GM19239 (cell line): ENCODE data around the gene THRB.
"Not testable (repeated sequence)": the region's sequence is repeated elsewhere in the genome, so short reads cannot be mapped to it uniquely, and the experiment has no call there.

Experiments
- DNase-seq: peaks from one replicate; pipeline ENCODE4 v3.0.0; 2011; ENCODE audit warnings: low spot score; ENCODE audit not compliant: insufficient read length
- FAIRE-seq: peaks from 2 replicates; lab custom pipeline; 2011; peaks lifted over from hg19 to GRCh38; lab: Jason Lieb, UNC

THRB gene

DNA sequence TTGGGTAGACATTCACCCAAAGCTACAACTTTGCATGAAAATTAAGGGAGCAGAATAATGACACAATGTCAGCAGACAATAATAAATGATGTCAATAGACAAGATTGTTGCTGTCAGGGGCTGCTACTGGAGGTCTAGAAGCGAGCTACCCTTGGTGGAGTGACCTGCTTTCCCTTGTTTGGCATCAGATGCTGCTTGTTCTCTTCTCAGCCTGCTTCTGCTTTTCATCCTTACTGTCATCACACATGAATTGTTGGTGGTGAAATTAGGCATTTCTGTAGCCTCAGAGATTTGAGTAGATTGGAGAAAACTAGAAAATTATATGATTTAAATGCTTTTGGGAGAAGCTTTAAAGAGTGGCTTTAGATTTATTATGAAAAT, 355.8 kb downstream of the THRB start:
- no peak for FAIRE-seq
- no peak for DNase-seq

DNA sequence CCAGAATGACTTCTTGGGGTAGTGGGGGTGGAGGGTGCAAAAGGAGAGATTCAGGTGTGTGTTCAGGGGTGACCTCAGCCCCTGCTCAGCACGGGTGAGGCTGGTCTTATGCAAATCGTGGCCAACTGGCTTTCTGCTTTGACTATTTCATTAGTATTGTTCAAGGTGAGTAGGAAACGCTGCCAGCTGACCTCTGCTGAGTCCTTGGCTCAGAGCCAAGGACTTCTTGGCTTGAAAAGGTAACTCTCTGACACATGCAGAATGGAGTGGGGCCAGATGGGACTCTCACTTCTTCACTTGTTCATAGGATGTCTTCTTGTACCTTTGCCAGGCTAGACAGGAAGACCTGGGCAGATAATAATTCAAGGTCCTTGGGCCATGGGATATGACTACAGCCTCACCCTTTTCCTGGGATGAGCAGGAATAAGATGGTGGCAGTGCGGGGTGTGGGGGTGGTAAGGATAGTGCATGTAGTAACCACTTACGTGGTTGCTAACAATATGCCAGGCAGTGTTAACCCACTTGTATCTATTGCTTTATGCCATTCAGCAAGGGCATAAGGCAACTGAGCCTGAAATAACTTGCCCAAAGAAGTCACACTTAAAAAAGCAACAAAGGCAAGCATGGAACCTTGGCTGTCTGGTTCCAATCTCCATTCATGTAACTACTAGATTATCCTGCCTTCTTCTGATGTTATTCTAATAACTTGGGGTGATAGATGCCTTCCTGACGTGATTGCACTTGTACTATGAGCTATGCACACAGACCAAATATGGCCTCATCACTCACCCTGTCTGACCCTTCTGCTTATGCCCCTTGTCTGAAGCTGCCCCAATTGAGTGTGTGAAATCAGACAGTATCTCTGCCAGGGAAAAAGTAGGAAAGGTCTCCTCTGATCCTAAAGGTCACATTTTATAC, 356.4 kb downstream of the THRB start:
- DNase-seq = no peak
- FAIRE-seq = no peak

DNA sequence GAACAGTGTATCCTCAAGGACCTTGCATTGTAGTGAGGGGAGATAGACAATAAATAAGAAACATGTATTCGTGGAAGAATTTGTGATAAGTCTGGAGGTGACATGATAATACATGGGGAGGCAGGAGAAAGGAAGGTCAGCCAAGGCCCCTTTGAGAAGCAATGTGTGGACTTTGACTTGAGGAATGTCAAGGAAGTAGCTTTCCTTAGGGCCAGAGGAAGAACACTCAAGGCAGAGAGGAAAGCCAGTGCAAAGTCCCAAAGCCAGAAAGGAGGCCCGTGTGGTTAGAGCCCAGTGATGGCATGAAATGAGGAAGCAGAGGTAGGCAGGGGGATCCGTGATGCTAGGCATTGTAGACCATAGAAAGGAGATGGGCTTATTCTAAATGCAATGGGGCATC, 357.3 kb downstream of the THRB start:
- DNase-seq (no peak), FAIRE-seq (no peak)

DNA sequence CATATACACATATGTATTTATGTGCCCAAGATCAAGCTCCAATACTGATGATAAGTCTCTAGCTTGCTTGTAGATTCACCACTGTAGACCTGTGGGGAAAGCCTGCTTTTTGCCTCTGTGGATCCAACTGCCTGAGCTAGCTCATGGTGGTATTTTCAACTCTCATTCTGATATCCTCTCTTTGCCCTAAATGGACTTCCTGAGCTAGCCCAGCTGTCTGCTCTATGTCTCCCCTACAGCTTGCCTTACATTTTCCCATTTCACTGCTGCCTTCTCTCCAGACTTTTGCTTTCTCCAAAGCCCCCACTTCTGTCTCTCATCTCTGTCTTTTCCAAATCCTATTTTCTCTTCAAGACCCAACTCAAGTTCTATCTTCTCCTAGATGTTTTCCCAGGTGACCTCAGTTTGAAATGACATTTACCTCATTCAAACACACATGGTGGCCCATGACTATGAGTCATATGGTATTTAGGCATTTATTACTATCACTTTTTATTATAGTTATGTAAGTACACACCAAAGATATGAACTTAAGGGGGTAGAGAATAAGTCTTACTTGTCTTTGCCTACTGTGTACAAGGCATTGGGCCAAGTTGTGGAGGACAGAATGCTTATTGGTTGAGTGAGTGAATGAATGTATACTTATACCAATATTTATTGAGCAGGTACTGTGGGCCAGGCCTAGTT, 357.9 kb downstream of the THRB start:
- DNase-seq (no peak), FAIRE-seq (no peak)

DNA sequence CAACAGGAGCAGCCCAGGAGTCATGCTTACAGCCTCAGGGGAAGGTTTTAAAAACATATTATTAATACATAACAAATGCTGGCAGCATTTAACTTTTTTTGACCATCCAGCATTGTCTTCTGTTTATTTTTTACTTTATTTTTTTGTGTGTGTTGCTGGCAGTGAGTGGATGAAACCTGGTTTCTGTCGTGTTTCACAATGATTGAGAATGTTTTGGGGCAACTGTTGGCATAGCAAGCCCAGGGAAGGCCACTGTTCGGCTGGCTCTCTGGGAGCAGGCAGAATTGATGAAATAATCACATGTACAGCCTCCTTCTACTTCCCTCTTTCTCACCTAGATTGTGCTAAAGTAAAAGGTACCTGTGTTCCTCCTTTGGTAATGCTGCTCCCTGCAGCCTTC, 359.4 kb downstream of the THRB start:
- DNase-seq (no peak), FAIRE-seq (no peak)

DNA sequence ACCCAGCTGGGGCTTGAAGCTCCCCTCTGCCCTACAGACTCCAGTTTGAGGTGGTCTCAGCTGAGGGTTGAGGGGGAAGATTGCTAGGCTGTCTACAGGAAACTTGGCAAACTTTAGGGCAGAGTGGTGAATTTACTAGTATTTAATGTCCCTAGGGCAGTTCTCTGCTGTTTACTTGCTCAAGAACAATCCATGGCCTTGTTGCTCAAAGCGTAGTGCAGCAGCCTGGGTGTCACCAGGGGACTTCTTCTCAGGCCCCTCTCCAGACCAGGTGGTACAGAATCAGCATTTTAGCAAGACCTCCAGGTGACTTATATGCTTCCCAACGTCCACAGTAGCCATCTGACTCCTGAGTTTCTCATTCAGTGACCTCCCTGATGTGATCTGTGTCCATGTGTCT, 360.7 kb downstream of the THRB start:
- DNase-seq (no peak), FAIRE-seq (no peak)

DNA sequence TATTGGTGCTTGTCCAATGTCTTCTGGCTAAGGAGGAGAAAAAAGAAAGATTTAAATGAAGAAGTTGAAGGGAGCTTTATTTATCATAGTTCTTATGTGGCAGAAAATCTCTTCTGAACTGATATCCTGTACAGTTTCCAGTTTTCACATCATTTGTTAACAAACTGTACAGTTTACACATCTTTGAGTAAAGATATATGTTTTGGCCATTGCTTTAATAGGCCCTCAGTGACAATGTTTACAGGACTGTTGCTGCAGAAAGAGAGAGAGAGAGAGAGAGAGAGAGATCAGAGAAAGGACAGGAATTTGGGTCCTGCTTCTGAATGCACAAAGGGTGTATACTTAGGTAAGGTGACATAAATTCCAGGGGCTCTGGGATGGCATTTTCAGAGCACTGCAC, 361.2 kb downstream of the THRB start:
- DNase-seq = no peak
- no peak for FAIRE-seq

DNA sequence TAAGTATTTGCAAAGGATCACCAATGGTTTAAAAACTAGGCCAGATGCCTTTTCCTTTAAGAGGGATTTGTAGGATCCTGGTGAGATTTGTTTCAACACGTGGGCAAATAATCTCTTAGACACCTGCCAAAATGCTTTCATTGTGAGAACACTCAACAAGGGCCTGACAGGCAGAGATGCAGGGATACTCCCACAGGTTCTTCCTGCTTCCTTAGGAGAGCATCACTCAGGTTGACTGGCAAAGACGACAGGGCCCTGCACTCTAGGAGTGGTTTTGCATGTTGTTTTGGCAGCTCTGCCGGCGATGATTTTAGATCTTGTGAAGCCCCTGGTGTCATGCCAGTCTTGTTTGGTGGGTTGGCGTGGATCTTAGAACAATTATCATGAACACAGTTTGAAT, 365.1 kb downstream of the THRB start:
- DNase-seq (no peak), FAIRE-seq (no peak)

DNA sequence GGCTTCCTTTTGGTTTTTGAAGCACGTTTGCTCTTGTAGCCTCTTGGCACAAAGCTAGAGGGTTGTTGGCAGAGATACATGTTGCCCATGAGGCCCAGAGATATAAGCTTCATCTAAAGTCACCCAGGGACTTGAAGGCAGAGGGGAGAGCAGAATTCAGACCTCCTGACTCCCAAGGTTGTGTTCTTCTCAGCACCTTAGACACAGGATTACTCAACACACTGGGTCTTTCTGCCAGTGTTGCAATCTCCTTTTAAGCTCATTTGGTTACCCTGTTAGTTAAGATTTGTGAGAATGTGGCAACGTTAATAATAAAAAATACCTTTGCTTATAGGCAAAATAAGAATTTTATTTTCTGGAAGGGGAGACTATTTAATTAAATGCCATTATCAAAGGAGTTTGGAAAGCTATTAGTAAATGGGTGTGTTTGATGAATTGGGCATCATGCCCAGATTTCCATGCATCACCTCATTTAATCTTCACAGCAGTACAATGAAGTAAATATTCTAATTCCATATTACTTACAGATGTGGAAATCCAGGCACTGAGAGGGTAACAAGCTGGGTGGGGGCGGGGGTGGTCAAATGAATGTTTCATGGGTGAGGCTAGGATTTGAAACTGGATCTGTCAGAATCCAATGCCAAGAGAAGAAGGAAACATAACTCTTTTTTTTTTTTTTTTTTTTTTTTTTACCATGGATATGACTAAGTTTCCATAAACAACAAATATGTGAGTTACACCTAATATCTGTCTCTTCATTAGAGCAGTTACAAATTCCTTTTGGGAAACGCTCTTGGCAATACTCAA, 366.2 kb downstream of the THRB start:
- no peak for FAIRE-seq
- DNase-seq = no peak

DNA sequence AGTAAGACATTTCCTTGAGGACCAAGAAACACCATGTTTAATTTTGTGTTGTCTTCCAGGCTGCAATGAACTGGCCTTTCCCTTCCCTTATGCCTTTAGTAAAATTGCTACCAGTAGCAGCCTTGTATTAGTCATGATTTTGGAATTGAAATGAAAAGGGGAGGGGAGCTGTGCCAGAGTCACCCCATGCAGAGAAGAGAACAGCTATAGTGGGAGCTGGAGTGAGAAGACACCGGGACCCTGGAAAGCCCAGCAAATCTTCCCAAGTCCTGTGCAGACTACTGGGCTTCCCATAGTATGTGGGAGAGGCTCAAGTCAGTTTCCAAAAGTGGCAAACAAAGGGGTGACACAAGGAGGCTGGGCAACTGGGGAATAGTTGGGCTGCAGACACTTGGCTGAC, 371.1 kb downstream of the THRB start:
- FAIRE-seq = no peak
- no peak for DNase-seq

DNA sequence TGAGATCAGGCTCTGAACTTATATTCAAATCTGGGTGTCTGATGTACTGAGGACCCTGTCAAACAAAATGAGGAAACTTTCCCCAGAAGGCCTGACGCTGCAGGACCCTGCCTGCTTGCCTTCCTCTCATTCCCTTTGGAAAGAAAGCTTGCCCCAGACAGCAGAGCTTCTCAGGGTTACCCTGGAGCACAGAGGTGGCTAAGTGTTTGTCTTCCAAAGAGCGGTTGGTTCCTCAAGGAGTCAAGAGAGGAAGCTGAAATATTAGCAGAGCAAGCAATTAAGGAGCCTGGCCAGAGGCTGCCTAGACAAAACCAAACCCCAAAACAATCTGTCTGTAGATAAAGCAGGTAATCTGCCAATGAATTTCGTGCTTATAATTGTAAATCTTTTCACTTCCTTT, 374.2 kb downstream of the THRB start:
- FAIRE-seq (no peak), DNase-seq (no peak)

DNA sequence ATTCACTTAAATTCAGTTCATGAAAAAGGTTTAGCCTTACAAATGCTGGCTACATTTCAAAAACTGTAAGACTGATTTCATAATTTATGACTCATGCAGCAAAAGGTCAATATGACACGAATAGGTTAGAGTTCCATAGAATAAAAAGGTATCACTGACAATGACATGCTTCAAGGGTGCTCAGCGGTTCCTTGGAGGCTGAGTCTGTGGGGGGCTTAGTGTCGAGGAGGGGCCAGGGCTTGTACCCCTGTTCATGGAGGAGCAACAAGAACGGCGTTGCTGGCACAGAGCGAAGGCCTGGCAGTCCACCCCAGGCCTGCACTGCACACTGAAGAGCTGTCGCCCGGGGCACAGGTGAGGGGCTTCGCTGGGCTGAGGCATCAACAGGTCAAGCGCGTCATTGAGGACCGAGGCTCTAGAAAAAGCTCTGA, 375.3 kb downstream of the THRB start:
- DNase-seq (no peak), FAIRE-seq (no peak)

DNA sequence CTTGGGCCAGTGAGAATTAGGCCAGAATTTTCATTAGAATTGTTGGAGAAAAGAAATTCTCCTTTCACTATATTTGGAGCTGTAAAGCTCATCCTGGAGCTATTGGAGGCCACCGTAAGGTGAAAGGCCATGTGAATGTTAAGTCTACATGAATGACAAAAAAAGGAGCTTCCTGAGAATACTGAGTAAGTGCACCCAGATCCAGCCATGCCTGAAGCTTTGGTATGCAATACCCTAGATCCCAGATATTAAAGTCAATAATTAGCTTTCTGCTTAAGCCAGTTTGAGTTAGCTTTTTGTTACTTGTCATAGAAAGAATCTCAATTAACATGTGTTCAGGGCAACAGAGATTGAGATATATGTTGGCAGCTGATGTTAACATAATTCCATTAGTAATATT, 377.1 kb downstream of the THRB start:
- no peak for FAIRE-seq
- no peak for DNase-seq

DNA sequence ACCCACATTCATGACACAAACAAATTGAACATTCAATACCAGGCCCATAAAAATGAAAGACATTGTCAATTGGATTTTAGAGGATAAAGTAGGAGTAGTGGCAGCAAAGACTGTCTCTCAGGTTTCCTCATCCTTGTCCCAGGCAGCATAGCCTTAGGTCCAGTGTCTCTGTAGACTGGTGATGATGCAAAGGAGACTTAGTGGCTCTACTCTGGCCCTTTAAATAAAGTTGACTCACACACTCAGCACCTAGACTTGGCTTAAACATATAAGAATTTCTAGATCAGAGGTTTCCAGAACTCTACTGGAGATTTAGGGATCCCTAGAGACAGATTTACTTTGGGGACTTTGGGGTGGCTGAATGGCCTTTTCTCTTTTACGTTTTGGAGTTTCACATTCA, 382.9 kb downstream of the THRB start:
- DNase-seq (no peak), FAIRE-seq (no peak)

DNA sequence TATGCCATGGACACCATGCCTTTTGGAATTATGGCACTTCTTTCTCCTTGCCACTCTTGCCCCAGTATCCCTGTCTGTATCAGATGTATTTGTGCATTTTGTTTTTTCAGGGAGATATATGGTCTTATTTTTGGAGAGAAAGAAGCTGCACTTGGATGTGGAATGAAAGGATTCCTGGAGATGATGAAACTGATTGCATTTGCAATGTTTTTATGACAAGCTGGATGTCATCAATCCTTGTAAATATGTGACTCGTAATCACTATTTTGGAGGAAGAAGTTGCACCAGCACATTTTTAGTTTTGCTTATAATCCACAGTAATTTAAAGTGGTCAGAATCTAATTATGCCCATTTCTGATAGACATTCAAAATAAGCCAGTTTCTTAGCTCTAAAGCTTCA, 384.6 kb downstream of the THRB start:
- no peak for FAIRE-seq
- no peak for DNase-seq

DNA sequence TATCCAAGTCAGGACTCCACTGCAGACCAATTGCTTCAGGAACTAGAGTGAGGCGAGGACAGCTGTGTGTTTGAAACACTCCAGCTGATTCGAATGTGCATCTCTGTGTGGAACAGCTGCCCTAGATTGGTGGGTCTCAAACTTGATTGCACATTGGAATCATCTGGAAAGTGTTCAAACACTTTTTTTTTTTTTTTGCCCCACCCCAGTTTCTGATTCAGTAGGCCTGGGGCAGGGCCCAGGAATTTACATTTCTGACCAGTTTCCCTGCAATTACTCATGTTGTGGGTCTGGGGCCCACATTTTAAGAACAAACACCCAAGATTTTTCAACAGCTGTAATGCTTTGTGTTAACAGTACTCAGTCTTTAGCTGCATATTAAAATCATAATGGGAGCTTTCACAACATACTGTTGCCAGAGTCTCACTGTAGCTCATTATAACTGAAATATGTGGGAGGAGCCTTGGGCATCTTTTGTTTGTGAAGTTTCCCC, 392.9 kb downstream of the THRB start:
- no peak for FAIRE-seq

DNA sequence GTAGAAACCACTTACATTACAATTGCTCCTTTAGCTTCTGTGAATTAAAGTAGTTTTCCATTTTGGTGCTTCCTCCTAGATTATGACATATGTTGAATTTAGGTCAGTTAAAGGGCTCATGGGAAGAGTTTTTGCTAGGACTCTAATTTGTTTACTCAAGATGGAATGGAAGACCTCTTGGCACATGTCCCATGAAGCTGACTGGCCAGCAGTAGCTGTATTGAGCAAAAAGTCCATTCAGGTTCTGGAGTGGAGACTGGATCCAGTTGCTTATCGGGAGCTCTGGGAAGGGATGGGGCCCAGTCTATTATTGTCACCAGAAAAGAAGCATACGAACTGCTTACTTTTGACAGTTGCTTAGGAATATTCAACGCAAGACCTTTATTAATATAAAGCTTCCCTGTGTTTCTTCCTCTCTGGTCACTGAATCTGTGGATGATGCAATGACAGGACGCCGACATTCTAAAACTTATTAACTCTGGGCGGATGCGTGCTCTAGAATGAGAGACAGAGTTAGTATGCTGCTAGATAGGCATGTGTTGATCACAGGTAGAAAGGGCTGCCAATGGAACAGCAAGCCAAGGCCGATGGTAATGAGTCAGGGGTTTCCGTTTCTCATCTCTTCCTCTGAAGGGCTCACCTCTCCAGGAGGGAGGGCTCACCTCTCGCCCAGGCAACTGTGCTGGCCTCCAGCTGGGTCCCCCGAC, 393.8 kb downstream of the THRB start:
- FAIRE-seq = no peak
- DNase-seq = no peak

More for the DNA sequence above, 392.9 kb downstream of the THRB start:
- DNase-seq = no peak

DNA sequence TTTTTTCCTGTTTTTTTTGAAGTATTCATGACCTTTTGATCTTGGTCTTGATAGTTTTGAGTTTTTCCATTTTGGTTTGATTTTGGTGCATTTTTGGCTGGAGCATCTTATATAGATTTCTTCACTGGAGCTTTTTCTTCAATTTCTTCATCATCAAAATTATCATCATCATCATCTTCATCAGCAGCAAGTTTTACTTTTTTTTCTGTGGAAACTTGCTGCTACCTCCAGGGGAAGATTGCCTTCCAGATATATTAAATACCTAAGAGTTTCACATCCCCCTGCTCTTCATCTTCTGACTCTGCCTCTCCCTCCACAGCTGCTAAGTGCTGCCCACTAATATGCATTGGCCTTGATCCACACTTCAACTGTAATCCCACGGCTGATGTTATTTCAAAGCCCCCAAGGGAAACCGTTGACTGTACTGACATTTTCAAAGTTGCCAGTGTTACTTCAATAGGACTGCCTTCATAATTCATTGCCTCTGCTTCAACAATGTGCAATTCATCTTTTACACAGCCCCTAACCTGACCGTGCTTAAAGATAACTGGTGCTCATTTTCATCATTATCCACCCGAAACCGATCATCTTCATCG, 397.9 kb downstream of the THRB start:
- FAIRE-seq (no peak), DNase-seq (no peak)

DNA sequence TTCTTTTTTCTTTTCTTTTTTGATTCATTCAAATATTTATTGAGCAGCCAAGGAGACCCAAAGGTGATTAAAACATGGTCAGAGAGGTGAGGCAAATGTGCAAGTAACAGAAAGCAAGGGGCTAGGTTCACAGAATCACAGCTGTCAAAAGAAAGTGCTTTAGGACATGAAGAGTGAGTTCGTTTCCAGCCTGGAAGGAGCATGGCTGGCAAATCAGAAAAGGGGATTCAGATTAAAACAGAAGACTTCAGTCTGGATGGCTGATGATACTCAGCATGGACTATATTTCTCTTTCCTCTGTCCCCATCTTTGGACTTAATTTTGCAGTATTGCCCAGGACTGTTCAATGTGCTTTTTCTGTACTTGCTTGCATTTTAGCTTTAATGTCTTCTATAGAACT, 398.4 kb downstream of the THRB start:
- FAIRE-seq (no peak), DNase-seq (no peak)

DNA sequence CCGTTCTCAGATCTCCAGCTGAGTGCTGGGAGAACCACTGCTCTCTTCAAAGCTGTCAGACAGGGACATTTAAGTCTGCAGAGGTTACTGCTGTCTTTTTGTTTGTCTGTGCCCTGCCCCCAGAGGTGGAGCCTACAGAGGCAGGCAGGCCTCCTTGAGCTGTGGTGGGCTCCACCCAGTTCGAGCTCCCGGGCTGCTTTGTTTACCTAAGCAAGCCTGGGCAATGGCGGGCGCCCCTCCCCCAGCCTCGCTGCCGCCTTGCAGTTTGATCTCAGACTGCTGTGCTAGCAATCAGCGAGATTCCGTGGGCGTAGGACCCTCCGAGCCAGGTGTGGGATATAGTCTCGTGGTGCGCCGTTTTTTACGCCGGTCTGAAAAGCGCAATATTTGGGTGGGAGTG, 399.8 kb downstream of the THRB start:
- not testable (repeated sequence) for FAIRE-seq, DNase-seq
